Glutamatergic neuron (in vitro differentiated cells): ENCODE data around the gene IFNL4. TPM values are rescaled to one million over a fixed set of nuclear protein-coding genes. Genes with fewer than 3 reads are reported as not detected.

Experiments
- DNase-seq: peaks from one replicate; pipeline ENCODE4 v3.0.0; 2022
- H3K27ac Mint-ChIP-seq: one replicate; pipeline ENCODE4 v1.8.0; 2020; ENCODE audit warnings: mild to moderate bottlenecking, mixed read lengths, inconsistent platforms; ENCODE audit not compliant: unreplicated experiment
- H3K27me3 Mint-ChIP-seq: one replicate; pipeline ENCODE4 v1.8.0; 2020; ENCODE audit warnings: mild to moderate bottlenecking, moderate library complexity, mixed read lengths, inconsistent platforms; ENCODE audit not compliant: unreplicated experiment
- H3K36me3 Mint-ChIP-seq: one replicate; pipeline ENCODE4 v1.8.0; 2020; ENCODE audit warnings: mild to moderate bottlenecking, mixed read lengths, inconsistent platforms; ENCODE audit not compliant: unreplicated experiment
- H3K4me1 Mint-ChIP-seq: one replicate; pipeline ENCODE4 v1.8.0; 2020; ENCODE audit warnings: mild to moderate bottlenecking, low read depth, mixed read lengths, inconsistent platforms; ENCODE audit not compliant: unreplicated experiment
- H3K4me3 Mint-ChIP-seq: one replicate; pipeline ENCODE4 v1.8.0; 2020; ENCODE audit warnings: mild to moderate bottlenecking, mixed read lengths, inconsistent platforms; ENCODE audit not compliant: unreplicated experiment
- H3K9me3 Mint-ChIP-seq: one replicate; pipeline ENCODE4 v1.8.0; 2020; ENCODE audit warnings: mild to moderate bottlenecking, moderate library complexity, mixed read lengths, inconsistent platforms; ENCODE audit not compliant: unreplicated experiment
- CTCF ChIP-seq: fragments of 200-600 bp; sonication (generic); IDR thresholded peaks from one replicate; pipeline ENCODE4 v1.5.0; 2021; ENCODE audit not compliant: partially characterized antibody, unreplicated experiment
- total RNA-seq: library from RNA; stranded (reverse); fragmentation: NEBNext Ultra II Directional; extraction: Animal tissue kit (Norgen Biotek cat#: 25700); gene quantifications from one replicate; pipeline ENCODE4 v1.2.1, GENCODE V29; 2021; ENCODE audit not compliant: unreplicated experiment

Gene IFNL4
- total RNA-seq, 1 donor from 2014 or later = not detected

DNA sequence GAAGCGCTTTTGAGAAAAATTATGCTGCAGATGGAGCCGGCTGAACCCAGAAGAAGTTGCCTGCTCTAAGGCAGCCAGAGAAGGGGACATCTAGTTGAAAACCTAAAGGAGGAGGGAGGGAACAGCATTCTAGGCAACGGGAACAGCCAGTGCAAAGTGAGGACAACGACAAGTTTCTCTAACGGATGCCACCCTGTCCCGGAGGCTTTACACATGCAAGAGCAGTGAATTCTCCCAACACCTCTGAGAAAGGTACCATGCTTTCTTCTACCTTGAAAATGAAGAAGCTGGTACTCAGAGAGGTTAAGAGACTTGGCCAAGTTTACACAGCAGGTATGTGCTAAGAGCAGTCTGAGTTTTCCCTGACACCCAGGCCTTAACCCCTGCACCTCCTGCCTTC lies 9.7 kb downstream of the IFNL4 start:
- no peak overlapping the region for H3K4me3 Mint-ChIP-seq
- DNase-seq = no peak
- H3K27ac Mint-ChIP-seq = no peak overlapping the region
- H3K4me1 Mint-ChIP-seq = no peaks in the 10 kb centered on the region
- TF ChIP-seq CTCF = no peak
- H3K27me3 Mint-ChIP-seq = peaks cover 13% of the 10 kb centered on the region
- H3K9me3 Mint-ChIP-seq = no peaks in the 10 kb centered on the region
- H3K36me3 Mint-ChIP-seq = no peaks in the 10 kb centered on the region

DNA sequence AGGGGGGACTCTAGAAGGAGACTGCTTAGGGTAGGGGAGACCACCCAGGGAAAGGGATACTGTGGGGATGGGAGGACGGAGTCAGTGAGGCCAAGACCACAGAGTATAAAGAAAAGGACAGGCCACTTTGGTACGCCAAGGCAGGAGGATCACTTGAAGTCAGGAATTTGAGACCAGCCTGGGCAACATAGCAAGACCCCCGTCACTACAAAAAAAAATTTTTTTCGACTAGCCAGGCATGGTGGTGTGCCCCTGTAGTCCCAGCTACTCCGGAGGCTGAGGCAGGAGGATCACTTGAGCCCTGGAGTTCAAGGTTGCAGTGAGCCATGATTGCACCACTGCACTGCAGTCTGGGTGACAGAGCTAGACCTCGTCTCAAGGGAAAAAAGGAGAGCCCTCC lies 10.4 kb downstream of the IFNL4 start:
- Mint-ChIP-seq H3K4me1 (no peaks in the 10 kb centered on the region), H3K27ac (no peak overlapping the region), H3K9me3 (no peaks in the 10 kb centered on the region), H3K36me3 (no peaks in the 10 kb centered on the region), H3K27me3 (peaks cover 13% of the 10 kb centered on the region), H3K4me3 (no peak overlapping the region)
- TF ChIP-seq CTCF = no peak
- no peak for DNase-seq

DNA sequence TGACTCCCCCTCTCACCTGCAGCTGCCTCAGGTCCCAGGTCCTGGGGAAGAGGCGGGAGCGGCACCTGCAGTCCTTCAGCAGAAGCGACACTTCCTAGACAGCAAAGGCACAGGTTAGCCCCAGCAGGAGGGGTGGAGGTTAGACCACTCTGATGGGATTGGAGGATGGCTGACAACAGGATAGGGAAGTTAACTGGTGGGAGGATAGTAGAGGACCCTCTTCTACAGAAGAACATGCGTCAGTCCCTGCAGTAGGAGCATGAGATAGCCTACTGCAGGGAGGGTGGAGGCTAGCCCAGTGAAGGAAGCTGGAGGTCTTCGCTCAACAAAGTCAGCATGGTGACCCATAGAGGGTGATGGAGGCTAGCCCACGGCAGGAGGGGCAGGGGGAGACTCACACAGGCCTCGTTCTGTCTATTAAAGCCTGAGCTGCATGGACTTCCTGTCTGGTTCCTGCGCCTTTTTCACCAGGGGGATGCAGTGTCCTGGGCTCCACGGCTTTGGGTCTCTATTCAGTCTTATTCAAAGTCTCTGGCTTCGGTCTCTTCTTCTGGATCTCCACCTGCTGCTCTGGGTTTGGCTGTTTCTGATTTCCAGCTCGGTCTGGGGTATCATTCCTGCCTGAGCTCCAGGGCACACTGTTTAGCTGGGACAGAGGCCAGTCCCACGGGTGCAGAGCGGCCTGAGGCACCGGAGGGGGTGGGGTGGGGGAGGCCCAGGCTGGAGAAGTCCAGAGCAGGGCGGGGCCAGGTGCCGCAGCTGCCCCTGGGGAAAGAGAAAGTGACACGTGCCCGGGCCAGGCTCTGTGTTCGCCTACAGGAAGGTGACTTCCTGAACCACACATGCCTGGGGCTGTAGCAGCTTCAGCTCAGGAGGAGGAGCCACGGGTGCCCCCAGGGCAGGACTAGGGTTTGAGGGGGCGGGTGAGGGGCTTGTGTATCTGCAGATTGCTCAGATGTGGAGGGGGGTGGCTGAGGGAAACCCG lies 11.2 kb downstream of the IFNL4 start:
- Mint-ChIP-seq H3K4me1 (no peaks in the 10 kb centered on the region), H3K36me3 (no peaks in the 10 kb centered on the region), H3K27me3 (peaks cover 12% of the 10 kb centered on the region), H3K27ac (no peak overlapping the region), H3K4me3 (no peak overlapping the region), H3K9me3 (no peaks in the 10 kb centered on the region)
- no peak for TF ChIP-seq CTCF
- DNase-seq = no peak

- H3K9me3 Mint-ChIP-seq = no peaks in the 10 kb centered on the region
- peaks cover 12% of the 10 kb centered on the region for H3K27me3 Mint-ChIP-seq
- no peak overlapping the region for H3K27ac Mint-ChIP-seq
- no peak for DNase-seq
- H3K36me3 Mint-ChIP-seq = no peaks in the 10 kb centered on the region
- H3K4me3 Mint-ChIP-seq = no peak overlapping the region
- H3K4me1 Mint-ChIP-seq = no peaks in the 10 kb centered on the region
- no peak for TF ChIP-seq CTCF
These were observed 12.1 kb downstream of the IFNL4 start for GRCh38 chr19:39236527-39236926.

DNA sequence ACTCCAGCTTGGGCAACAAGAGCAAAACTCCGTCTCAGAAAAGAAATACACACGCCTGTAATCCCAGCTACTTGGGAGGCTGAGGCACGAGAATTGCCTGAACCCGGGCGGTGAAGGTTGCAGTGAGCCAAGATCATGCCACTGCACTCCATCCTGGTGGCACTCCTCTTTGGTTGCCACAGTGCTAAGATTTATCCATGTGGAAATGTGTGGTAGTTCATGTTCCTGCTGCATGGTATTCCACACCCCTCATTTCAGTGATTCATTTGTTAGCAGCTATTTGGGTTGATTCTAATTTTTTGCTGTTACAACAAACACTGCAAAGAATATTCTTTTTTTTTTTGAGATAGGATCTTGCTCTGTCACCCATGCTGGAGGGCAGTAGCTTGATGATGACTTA lies 15.9 kb downstream of the IFNL4 start:
- H3K27ac Mint-ChIP-seq = no peak overlapping the region
- H3K4me3 Mint-ChIP-seq = no peak overlapping the region
- peaks cover 10% of the 10 kb centered on the region for H3K27me3 Mint-ChIP-seq
- no peak for DNase-seq
- H3K9me3 Mint-ChIP-seq = no peaks in the 10 kb centered on the region
- TF ChIP-seq CTCF = no peak
- no peaks in the 10 kb centered on the region for H3K4me1 Mint-ChIP-seq
- H3K36me3 Mint-ChIP-seq = no peaks in the 10 kb centered on the region
